A549 (cell line): ENCODE measurements around the gene RUBCN. TPM values are rescaled to one million over a fixed set of nuclear protein-coding genes. Genes with fewer than 3 reads are reported as not detected.
A peak's percentile ranks its signal among the peaks of the same experiment; 100 is the strongest.

Experiments
- ATAC-seq, 2 experiments: fragments of 200-7000 bp in 1 of 2; fragments of >200 bp in 1 of 2; cut with Nextera tagmentation in 1 of 2; cut with Tn5 transposase in 1 of 2; 3 replicates each; pipeline versions ENCODE4 v1.8.0 to v1.9.1; 2018 to 2020; ENCODE audit warnings: mild to moderate bottlenecking in 1 of 2, moderate library complexity in 1 of 2
- CTCF ChIA-PET: fragments of 300-600 bp; sonication (Branson Sonifier 250); formaldehyde crosslinking; extraction: SDS; loops from one replicate; lab custom pipeline; 2021; ENCODE audit warnings: antibody characterized with exemption, inconsistent platforms; lab: Yijun Ruan, JAX
- POLR2A ChIA-PET: fragments of 350-600 bp; formaldehyde crosslinking; extraction: SDS; loops from one replicate; lab custom pipeline; 2021; ENCODE audit warnings: antibody characterized with exemption, inconsistent platforms; lab: Yijun Ruan, JAX
- DNase-seq, 2 experiments: peaks; one replicate each; pipeline versions ENCODE4 v3.0.0 to v3.0.0-alpha.2; 2011 to 2016; ENCODE audit warnings: low read depth in 1 of 2, low spot score in 1 of 2
- FAIRE-seq: peaks from 2 replicates; lab custom pipeline; 2011; peaks lifted over from hg19 to GRCh38; lab: Jason Lieb, UNC
- H3K27ac ChIP-seq, 2 experiments: fragments of >200 bp; sonication (Bioruptor Twin); formaldehyde crosslinking; 3 replicates each; pipeline ENCODE4 v1.5.1; 2016 to 2017
- H3K4me1 ChIP-seq: fragments of >200 bp; sonication (Bioruptor Twin); formaldehyde crosslinking; 3 replicates; pipeline ENCODE4 v1.6.1; 2016
- H3K4me2 ChIP-seq: fragments of >200 bp; sonication (Bioruptor Twin); formaldehyde crosslinking; 3 replicates; pipeline ENCODE4 v1.6.1; 2016
- H3K4me3 ChIP-seq: fragments of >200 bp; sonication (Bioruptor Twin); formaldehyde crosslinking; 3 replicates; pipeline ENCODE4 v1.5.1; 2016
- H3K9me3 ChIP-seq: fragments of >200 bp; sonication (Bioruptor Twin); formaldehyde crosslinking; 3 replicates; pipeline ENCODE4 v1.6.1; 2016
- BHLHE40 ChIP-seq: IDR thresholded peaks from 2 replicates; pipeline ENCODE4 v1.6.1; 2012; ENCODE audit warnings: low read depth, low read length, inconsistent platforms
- E2F6 ChIP-seq: IDR thresholded peaks from 2 replicates; pipeline ENCODE4 v1.6.1; 2012; ENCODE audit warnings: low read depth, borderline replicate concordance
- EHMT2 ChIP-seq: fragments of 200-600 bp; sonication (generic); IDR thresholded peaks from 2 replicates; pipeline ENCODE4 v1.6.1; 2016; ENCODE audit warnings: antibody characterized with exemption, low read depth, mild to moderate bottlenecking, moderate library complexity
- FOXS1 ChIP-seq: fragments of 250-450 bp; sonication (Bioruptor Pico); IDR thresholded peaks from 2 replicates; pipeline ENCODE4 v1.5.0; 2020; ENCODE audit warnings: mild to moderate bottlenecking, moderate library complexity
- GATA3 ChIP-seq: IDR thresholded peaks from 2 replicates; pipeline ENCODE4 v1.6.1; 2012; ENCODE audit warnings: borderline replicate concordance
- HOXA7 ChIP-seq: fragments of 250-450 bp; sonication (Bioruptor Pico); IDR thresholded peaks from 2 replicates; pipeline ENCODE4 v1.5.0; 2020; ENCODE audit warnings: mild to moderate bottlenecking, moderate library complexity
- HOXB13 ChIP-seq: fragments of 250-450 bp; sonication (Bioruptor Pico); IDR thresholded peaks from 2 replicates; pipeline ENCODE4 v1.5.0; 2020; ENCODE audit warnings: low read depth, mild to moderate bottlenecking, moderate library complexity
- JUNB ChIP-seq: fragments of >200 bp; sonication (Bioruptor Twin); formaldehyde crosslinking; IDR thresholded peaks from 2 replicates; pipeline ENCODE4 v1.6.1; 2016
- KDM1A ChIP-seq: fragments of 200-600 bp; sonication (generic); IDR thresholded peaks from 2 replicates; pipeline ENCODE4 v1.6.1; 2016; ENCODE audit warnings: low read depth, mild to moderate bottlenecking
- MAFK ChIP-seq: fragments of 450-650 bp; IDR thresholded peaks from 2 replicates; pipeline ENCODE4 v1.6.1; 2014; ENCODE audit not compliant: partially characterized antibody
- NFE2L2 ChIP-seq: fragments of 150-350 bp; conservative IDR thresholded peaks from 2 replicates; pipeline ENCODE4 v1.6.1; 2014; ENCODE audit warnings: low read length
- NR3C1 ChIP-seq: fragments of >200 bp; sonication (Bioruptor Twin); formaldehyde crosslinking; IDR thresholded peaks from 3 replicates; pipeline ENCODE4 v1.6.1; 2017
- POLR2A ChIP-seq: IDR thresholded peaks from 2 replicates; pipeline ENCODE4 v1.6.1; 2012; ENCODE audit warnings: mild to moderate bottlenecking, low read length
- POLR2AphosphoS2 ChIP-seq: conservative IDR thresholded peaks from 2 replicates; pipeline ENCODE4 v1.6.1; 2012; ENCODE audit warnings: low read length, improper control_type of control experiment, inconsistent platforms
- RAD21 ChIP-seq, 2 experiments: fragments of >200 bp in 1 of 2; sonication (Bioruptor Twin) in 1 of 2; formaldehyde crosslinking in 1 of 2; IDR thresholded peaks in 1 of 2; conservative IDR thresholded peaks in 1 of 2; 2 replicates in 1 of 2; 3 replicates in 1 of 2; pipeline ENCODE4 v1.6.1; 2012 to 2018; ENCODE audit warnings: inconsistent platforms in 1 of 2
- RARB ChIP-seq: fragments of 250-450 bp; sonication (Bioruptor Pico); IDR thresholded peaks from 2 replicates; pipeline ENCODE4 v1.8.0; 2021; ENCODE audit warnings: mild to moderate bottlenecking, moderate library complexity
- RFX5 ChIP-seq: fragments of 450-650 bp; IDR thresholded peaks from 2 replicates; pipeline ENCODE4 v1.7.1; 2014; ENCODE audit warnings: antibody characterized with exemption, mild to moderate bottlenecking, moderate library complexity
- RNF2 ChIP-seq: fragments of 200-600 bp; sonication (generic); IDR thresholded peaks from 2 replicates; pipeline ENCODE4 v1.6.1; 2016; ENCODE audit warnings: low read depth, mild to moderate bottlenecking, antibody characterized with exemption, moderate library complexity, borderline replicate concordance
- SMC3 ChIP-seq: fragments of >200 bp; sonication (Bioruptor Twin); formaldehyde crosslinking; IDR thresholded peaks from 3 replicates; pipeline ENCODE4 v1.6.1; 2018; ENCODE audit warnings: inconsistent platforms
- SREBF2 ChIP-seq: fragments of 450-650 bp; IDR thresholded peaks from 2 replicates; pipeline ENCODE4 v1.6.1; 2014; ENCODE audit warnings: mild to moderate bottlenecking, moderate library complexity
- TP53 ChIP-seq: fragments of 250-450 bp; sonication (Bioruptor Pico); IDR thresholded peaks from 2 replicates; pipeline ENCODE4 v1.5.0; 2021; ENCODE audit warnings: mild to moderate bottlenecking, moderate library complexity
- USF2 ChIP-seq: fragments of 450-650 bp; IDR thresholded peaks from 2 replicates; pipeline ENCODE4 v1.6.1; 2014; ENCODE audit warnings: antibody characterized with exemption
- ZC3H11A ChIP-seq: fragments of 450-650 bp; IDR thresholded peaks from 2 replicates; pipeline ENCODE4 v1.6.1; 2014; ENCODE audit warnings: antibody characterized with exemption, mild to moderate bottlenecking
- ZSCAN20 ChIP-seq: fragments of 250-450 bp; sonication (Bioruptor Pico); IDR thresholded peaks from 2 replicates; pipeline ENCODE4 v1.8.0; 2022; ENCODE audit warnings: mild to moderate bottlenecking, moderate library complexity
- WGBS: methylation state at CpG from one replicate; pipeline ENCODE4 v1.1.6; 2017; ENCODE audit errors: missing lambda C conversion rate; 5-methylcytosine and 5-hydroxymethylcytosine counted together
- polyA plus RNA-seq, 4 experiments: library from polyadenylated mRNA; depleted of rRNA in 3 of 4; stranded (reverse); fragments of >200 nt; fragmentation: RNase III in 1 of 4; extraction: RNeasy Plus Mini Kit Qiagen cat#74134 plus additional on column Dnase treatment in 1 of 4; gene quantifications; 2 replicates in 3 of 4; 3 replicates in 1 of 4; pipeline ENCODE4 v1.2.3, GENCODE V29; 2011 to 2017
- TF ChIP-seq, protein P1 (sequence below): fragments of >200 bp; sonication (Bioruptor Twin); formaldehyde crosslinking; IDR thresholded peaks from 3 replicates; pipeline ENCODE4 v1.6.1; 2016
- TF ChIP-seq, protein P2 (sequence below): fragments of >200 bp; sonication (Bioruptor Twin); formaldehyde crosslinking; IDR thresholded peaks from 3 replicates; pipeline ENCODE4 v1.5.1; 2016

The RUBCN gene
- polyA plus RNA-seq, 2 of the 4 experiments (the other 2 are of a cell fraction): 6.5 to 8.2 TPM

GRCh38 chr3:197706658-197707057 is 30.0 kb downstream of the RUBCN start:
- ATAC-seq: no peak
- Histone ChIP-seq H3K27ac (no peak overlapping the region), H3K4me3 (no peak overlapping the region), H3K4me1 (peaks cover 6% of the 10 kb centered on the region), H3K9me3 (no peaks in the 10 kb centered on the region), H3K4me2 (no peak overlapping the region)
- WGBS: 92% methylated on average over 7 of the region's 7 CpGs
- CTCF ChIA-PET: interaction anchor here (1.0 kb wide), 1 partner anchor 30 kb away, joined by 3 read pairs; the partner anchor contains the start of gene RUBCN
- DNase-seq: no peak
- no peak for FAIRE-seq
- TF ChIP-seq HOXA7 (no peak), RNF2 (no peak), TP53 (CRISPR knock-in tag) (no peak), E2F6 (no peak), NFE2L2 (no peak), RFX5 (no peak), POLR2A (no peak), KDM1A (no peak), USF2 (no peak), MAFK (no peak), EHMT2 (no peak), ZC3H11A (no peak), SREBF2 (no peak), GATA3 (no peak)
- TF ChIP-seq, protein P1, sequence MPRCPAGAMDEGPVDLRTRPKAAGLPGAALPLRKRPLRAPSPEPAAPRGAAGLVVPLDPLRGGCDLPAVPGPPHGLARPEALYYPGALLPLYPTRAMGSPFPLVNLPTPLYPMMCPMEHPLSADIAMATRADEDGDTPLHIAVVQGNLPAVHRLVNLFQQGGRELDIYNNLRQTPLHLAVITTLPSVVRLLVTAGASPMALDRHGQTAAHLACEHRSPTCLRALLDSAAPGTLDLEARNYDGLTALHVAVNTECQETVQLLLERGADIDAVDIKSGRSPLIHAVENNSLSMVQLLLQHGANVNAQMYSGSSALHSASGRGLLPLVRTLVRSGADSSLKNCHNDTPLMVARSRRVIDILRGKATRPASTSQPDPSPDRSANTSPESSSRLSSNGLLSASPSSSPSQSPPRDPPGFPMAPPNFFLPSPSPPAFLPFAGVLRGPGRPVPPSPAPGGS: no peak
- POLR2A ChIA-PET: no interaction called here

DNA sequence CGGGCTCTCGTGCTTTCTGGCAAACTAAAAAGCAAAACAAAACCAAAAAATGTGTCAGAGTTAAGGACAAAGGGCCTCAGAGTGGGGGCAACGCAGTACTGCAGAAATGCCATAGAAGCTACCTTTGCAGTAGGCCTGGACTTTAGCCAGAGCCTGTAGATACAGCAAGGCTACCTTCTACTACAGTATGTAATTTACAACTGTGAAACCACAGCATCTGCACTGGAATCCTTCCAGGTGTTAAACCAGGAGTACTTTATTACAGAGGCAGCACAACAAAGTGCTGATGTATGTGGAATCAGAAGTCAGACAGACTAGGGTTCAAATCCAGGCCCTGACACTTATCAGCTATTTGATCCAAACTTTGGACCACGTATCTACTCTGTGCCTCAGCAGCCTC is 34.9 kb downstream of the RUBCN start:
- WGBS: 94% methylated on average over 4 of the region's 4 CpGs
- ATAC-seq (no peak), FAIRE-seq (no peak), DNase-seq (no peak)
- Histone ChIP-seq H3K4me3 (no peak overlapping the region), H3K4me2 (no peak overlapping the region), H3K9me3 (no peaks in the 10 kb centered on the region), H3K27ac (no peak overlapping the region), H3K4me1 (no peaks in the 10 kb centered on the region)
- POLR2A ChIA-PET: no interaction called here
- CTCF ChIA-PET: interaction anchor here (1.5 kb wide), 1 partner anchor 103 kb away, joined by 3 read pairs; no protein-coding TSS in a partner anchor
- TF ChIP-seq MAFK: peak; percentile 17
- no peak for TF ChIP-seq RAD21 (conservative IDR thresholded peaks at IDR 0.05 in 1 of 2, IDR thresholded peaks at IDR 0.05 in 1 of 2)

DNA sequence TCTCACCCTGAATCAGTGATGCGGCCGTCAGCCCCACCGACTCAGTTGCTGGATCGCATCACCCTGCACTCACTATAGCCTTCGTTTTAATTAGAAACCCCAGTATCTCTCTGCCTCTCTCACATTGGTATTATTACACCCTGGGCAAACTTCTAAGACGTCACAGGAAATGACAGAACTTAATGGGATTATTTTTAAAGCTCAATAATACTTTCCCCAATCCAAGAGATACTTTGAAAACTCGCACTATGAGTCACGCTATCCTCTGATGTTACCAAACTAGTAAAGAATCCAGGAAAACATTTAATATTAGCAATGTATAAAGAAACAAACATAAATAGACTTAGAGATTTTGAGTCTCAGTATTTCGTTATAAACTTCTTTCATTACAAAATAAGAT is 36.6 kb downstream of the RUBCN start:
- DNase-seq: no peak
- TF ChIP-seq BHLHE40 (no peak), HOXB13 (CRISPR knock-in tag) (no peak), NR3C1 (no peak), RARB (CRISPR knock-in tag) (no peak), GATA3 (no peak), ZSCAN20 (no peak), POLR2AphosphoS2 (no peak), NFE2L2 (no peak), JUNB (no peak), FOXS1 (CRISPR knock-in tag) (no peak), SMC3 (no peak)
- TF ChIP-seq, protein P2, sequence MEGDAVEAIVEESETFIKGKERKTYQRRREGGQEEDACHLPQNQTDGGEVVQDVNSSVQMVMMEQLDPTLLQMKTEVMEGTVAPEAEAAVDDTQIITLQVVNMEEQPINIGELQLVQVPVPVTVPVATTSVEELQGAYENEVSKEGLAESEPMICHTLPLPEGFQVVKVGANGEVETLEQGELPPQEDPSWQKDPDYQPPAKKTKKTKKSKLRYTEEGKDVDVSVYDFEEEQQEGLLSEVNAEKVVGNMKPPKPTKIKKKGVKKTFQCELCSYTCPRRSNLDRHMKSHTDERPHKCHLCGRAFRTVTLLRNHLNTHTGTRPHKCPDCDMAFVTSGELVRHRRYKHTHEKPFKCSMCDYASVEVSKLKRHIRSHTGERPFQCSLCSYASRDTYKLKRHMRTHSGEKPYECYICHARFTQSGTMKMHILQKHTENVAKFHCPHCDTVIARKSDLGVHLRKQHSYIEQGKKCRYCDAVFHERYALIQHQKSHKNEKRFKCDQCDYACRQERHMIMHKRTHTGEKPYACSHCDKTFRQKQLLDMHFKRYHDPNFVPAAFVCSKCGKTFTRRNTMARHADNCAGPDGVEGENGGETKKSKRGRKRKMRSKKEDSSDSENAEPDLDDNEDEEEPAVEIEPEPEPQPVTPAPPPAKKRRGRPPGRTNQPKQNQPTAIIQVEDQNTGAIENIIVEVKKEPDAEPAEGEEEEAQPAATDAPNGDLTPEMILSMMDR: no peak
- TF ChIP-seq, protein P1: no peak
- TF ChIP-seq, all 56 proteins: peak for 0
- H3K4me2 ChIP-seq: no peak overlapping the region
- no peak overlapping the region for H3K27ac ChIP-seq
- ChIA-PET POLR2A (no interaction called here), CTCF (interaction anchor here (0.6 to 2.4 kb wide), 2 partner anchors 11 to 102 kb away, joined by 3 to 6 read pairs; no protein-coding TSS in a partner anchor)
- H3K4me1 ChIP-seq: no peaks in the 10 kb centered on the region
- FAIRE-seq: no peak
- 95% methylated on average over 9 of the region's 9 CpGs for WGBS
- no peak overlapping the region for H3K4me3 ChIP-seq
- no peaks in the 10 kb centered on the region for H3K9me3 ChIP-seq
- ATAC-seq: no peak
